ENCODE results near the gene CCNG2.

- TF ChIP-seq CTCF (IDR thresholded peaks at IDR 0.05), result no peak
- TF ChIP-seq POLR2A (IDR thresholded peaks at IDR 0.05), result no peak
Measured at GRCh38 chr4:77209012-77209411, 52.0 kb downstream of the CCNG2 start.

All from esophagus squamous epithelium (tissue), 4 donors.